EL (cell line): ENCODE results near the gene RBL2.
A peak's percentile ranks its signal among the peaks of the same experiment; 100 is the strongest.
"Not testable (repeated sequence)": the region's sequence is repeated elsewhere in the genome, so short reads cannot be mapped to it uniquely, and the experiment has no call there.

Experiments used
- DNase-seq: peaks from one replicate; pipeline ENCODE4 v3.0.0-alpha.2; 2016

Gene RBL2

GRCh38 chr16:53506254-53506653, 72.0 kb downstream of the RBL2 start:
- DNase-seq: no peak

DNA sequence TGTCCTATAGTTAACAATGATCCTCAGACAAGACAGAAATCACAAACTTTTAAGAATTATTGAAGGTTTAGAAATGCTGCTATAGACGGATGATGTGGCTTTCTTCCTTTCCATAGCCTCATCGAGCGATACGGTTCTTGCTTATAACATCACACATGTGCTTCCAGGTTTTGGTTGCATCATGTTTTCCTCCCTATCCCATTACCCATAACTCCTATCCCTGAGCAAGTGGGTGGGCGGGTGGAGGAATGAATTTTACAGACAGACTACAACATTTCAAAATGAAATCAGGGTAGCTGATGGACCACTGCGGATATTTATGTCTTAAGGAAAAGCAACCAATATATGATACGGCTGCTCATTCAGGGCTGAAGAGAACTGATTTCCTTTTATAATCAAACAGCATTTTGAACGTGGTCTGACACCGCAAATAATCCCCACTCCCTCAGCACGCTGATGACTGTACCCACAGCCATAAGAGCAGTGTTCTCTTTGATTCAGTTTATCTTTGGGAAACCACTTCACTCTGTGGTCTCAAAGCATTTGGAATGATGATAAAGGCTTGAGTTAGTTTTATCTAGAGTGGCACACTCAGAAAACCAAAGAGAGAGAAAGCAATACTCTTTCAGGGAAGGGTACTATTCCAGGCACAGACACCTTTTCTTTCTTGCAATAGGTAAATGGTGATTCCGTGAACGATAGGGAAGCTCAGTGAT, 73.4 kb downstream of the RBL2 start:
- DNase-seq: no peak

- peak; percentile 69 for DNase-seq
These were observed 75.8 kb downstream of the RBL2 start for GRCh38 chr16:53509906-53510703.

GRCh38 chr16:53510704-53511070, 76.4 kb downstream of the RBL2 start:
- DNase-seq: no peak

GRCh38 chr16:53511084-53511402, 76.8 kb downstream of the RBL2 start:
- no peak for DNase-seq

DNA sequence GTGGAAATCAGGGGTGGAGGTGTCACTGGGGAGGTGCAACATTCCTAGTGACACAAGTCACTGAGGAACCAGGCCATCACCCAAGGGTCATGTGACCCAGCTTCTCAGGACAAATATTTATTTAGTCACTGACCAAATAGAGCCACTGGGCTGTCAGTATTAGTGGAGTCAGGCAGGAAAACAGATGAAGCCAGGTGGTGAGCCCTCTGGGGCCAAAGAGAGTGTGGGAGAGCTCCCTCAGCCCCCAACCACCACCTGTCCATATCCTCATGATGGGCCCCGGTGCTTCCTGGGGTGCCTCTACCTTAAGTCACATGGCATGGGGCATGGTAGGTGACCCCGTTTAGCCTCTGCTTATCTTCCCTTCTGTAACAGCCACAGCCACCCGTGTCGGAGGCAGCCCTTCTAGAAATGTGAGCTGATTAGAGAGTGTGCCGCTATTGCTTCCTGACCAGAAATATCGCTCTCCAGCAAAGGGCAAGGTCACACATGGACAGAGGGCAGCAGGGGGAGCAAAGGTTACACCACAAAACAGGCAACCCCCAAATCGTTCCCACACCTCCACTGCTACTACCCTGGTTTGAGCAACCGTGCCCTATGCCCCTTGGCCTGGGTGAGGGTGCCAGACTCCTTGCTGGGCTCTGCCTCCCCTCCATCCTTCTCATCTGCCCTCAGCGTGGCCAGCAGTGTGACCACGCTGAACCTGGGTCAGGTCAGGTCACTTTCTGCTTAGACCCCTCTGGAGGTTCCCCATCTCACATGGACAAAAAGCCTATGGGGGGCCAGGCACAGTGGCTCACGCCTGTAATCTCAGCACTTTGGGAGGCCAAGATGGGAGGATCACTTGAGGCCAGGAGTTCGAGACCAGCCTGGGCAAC, 77.4 kb downstream of the RBL2 start:
- DNase-seq: no peak

DNA sequence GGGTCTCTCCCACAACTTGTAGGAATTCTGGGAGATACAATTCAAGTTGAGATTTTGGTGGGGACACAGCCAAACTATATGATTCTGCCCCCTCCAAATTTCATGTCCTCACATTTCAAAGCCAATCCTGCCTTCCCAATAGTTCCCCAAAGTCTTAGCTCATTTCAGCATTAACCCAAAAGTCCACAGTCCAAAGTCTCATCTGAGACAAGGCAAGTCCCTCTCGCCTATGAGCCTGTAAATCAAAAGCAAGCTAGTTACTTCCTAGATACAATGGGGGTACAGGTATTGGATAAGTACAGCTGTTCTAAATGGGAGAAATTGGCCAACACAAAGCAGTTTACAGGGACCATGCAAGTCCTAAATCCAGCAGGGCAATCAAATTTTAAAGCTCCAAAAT, 78.5 kb downstream of the RBL2 start:
- DNase-seq: not testable (repeated sequence)

GRCh38 chr16:53515259-53515658, 81.0 kb downstream of the RBL2 start:
- DNase-seq: peak; percentile 32

GRCh38 chr16:53515811-53516210, 81.5 kb downstream of the RBL2 start:
- no peak for DNase-seq

DNA sequence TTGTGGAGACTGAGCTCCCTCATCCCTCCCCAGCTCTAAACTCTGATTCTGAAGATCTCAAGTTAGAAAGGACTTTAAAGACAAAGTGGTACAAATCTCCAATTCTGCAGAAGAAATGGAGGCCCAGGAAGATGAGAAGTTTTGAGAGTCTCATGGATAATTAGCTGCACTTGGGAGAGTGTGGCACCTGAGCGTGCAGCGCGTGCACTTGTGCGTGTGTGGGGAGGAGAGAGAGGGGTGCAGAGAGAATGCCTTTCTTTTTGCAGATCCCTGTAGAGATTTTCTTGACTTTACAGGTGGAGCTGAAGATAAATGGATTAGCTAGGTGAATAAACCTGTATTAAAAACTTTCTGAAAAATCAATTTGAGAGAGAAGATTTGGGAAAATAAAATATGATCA, 83.6 kb downstream of the RBL2 start:
- DNase-seq: no peak

DNA sequence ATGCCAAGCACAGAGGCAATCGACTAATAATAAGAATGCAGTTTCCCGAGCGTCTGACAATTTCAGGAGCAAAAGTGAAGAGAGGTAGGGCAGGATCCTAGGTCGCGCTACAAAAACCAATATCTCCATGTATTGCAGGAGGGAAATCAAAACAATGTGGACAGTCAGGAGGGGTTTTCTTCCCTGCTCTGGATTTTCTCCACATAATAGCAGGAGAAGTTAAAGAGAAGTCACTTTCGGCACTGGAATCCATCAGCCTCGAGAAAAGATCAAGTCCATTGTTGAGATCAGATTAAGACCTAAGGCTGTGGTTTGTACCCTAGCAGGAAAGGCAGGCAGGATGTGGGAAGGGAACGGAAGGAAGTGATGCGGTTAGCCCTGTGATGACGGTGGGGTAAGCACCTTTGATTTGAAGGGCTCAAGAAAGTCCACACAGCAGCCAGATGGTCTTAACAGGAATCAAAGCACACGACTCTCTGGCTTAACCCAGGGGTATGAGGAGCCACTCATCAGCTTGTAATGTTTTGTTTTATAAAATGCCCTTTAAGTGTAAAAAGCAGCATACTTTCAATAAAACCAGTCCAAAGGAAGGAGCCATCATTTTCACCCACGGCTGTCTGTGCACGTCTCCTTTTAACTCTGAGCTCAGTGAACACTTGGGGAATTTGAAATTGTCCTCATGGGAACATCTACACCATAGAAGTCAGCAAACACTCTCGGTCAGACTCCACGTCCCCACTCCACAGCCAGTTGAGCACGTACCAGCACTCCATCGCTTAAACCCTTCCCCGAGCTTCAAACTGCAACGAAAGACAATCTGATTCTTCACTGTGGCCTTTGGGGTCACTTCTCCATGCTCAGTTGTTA, 84.5 kb downstream of the RBL2 start:
- peak; percentile 59 for DNase-seq

DNA sequence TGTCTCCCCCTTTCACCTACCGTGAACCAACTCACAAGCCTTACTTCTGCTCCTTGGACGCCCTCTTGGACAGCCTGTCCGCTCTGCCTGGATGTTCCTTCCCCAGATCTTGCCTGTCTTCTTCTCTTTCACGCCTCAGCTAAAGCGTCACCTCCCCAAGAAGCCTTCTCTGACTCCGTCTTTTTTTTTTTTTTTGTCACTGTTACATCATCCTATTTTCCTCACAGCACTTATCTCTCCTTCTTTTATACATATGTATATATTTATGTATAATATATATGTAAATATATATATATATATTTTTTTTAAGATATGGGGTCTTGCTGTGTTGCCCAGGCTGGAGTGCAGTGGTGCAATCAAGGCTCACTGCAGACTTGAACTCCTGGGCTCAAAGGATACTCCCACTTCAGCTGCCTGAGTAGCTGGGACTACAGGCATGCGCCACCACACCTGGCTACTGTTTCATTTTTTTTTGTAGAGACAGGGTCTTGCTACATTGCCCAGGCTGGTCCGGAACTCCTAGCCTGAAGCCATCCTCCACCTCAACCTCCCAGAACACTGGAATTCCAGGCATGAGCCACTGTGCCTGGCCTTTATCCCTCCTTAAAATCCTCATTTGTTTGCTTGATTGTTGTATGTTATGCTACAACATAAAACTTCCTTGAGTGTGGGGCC, 85.3 kb downstream of the RBL2 start:
- DNase-seq: no peak

DNA sequence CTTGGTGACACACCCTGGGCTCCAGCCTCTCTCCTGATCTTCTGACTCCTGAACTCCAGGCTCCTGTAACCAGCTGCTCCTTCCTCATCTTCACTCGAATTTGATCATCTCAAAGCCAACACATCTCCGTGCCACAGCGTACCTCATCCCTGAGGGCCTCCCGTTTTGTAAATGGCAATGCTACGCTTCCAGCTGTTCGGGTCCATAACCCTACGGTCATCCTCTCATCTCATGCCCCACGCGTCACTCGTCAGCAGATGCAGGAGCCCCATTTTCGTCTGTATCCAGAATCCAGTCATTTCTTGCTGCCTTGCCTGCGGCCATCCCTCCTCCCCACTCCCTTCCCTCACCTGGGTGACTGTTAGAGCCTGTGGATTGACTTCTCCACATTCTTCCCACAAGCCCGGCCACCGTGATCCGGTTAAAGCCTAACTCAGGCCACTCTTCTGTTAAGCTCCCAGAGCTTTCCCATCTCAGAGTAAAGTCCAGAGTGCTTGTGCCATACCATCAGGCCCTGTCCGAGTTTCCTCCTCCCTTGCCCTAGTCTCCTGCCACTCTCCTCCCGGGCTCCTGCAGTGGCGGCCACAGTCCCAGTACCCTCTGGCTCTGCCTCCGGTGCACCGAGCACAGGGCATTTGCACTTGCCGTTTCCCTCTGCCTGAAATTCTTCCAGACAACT, 89.0 kb downstream of the RBL2 start:
- DNase-seq: no peak

DNA sequence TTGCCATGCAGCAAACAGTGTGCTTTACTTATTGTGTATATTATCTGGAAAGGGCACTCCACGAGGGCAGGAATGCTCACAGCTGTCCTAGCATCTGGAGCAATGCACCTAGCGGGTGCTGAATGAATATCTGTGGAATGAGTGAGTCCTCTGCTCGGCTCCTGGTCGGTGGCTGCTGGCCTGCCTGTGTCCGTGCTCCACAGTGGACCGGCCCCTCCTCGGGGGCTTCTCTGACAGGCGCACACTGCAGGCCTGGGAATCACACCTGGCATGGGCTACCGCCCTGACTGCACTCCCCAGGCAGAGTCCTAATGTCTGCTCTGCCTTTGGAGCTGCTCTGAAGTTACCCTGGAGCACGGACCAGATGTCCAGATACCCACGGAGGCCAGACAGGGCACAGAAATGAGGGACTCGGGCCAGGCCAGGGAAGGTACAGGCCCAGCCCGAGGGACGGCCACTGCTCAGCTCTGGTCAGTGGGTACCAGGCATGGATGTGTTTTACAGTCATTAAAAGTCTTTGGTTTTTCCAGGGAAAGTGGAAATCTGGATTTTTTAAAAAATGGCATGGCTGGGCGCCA, 89.8 kb downstream of the RBL2 start:
- no peak for DNase-seq

DNA sequence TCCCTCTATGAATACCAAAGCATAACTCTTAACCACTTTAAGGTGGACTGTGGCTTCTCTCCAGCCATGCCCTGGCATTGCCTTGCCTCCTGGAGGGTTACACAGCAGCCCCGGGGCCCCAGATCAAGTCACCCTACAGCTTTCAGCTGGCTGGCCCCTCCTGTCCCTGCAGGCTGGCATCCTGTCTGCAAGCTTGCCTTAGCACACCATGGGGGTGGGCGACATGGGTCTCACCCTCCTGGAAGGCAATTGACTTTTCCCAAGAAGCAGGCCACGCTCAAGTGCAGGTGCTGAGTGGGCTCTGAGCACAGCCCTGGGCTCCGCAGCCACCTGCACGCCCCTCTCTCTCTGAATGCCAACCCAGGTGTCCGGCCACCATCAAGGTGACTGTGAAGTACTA, 94.5 kb downstream of the RBL2 start:
- DNase-seq: no peak

- no peak for DNase-seq
These were observed 95.2 kb downstream of the RBL2 start for GRCh38 chr16:53529513-53529912.

GRCh38 chr16:53530046-53530445, 95.8 kb downstream of the RBL2 start:
- no peak for DNase-seq

DNA sequence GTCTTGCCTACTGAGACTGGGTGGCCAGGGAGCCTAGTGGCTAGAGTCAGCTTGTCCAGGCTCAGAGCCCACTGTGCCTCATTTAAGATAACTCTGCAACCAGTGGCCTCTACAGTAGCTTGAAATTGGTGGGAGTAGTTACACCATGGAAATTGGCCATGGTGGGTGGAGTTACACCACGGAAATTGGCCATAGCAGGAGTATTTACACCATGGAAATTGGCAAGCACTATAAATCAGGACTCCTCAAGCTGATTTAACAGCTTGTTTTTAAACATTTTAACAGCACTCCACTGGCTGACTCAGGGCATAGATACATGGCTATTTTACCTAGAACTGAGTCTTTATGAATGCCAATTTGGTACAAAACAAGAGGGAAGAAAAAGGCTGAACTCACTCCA, 96.5 kb downstream of the RBL2 start:
- no peak for DNase-seq

- no peak for DNase-seq
These were observed 99.9 kb downstream of the RBL2 start for GRCh38 chr16:53534206-53534605.

GRCh38 chr16:53537626-53538025, 103.4 kb downstream of the RBL2 start:
- no peak for DNase-seq

- DNase-seq: not testable (repeated sequence)
These were observed 105.1 kb downstream of the RBL2 start for GRCh38 chr16:53539346-53539745.
